ENCODE results near the gene ITGA8.
"Not testable (repeated sequence)": the region's sequence is repeated elsewhere in the genome, so short reads cannot be mapped to it uniquely, and the experiment has no call there.

Gene ITGA8

GRCh38 chr10:15550950-15551349 lies 168.8 kb downstream of the ITGA8 start:
- DNase-seq (ENCODE audit: low read depth in 2 of 2): no peak

DNA sequence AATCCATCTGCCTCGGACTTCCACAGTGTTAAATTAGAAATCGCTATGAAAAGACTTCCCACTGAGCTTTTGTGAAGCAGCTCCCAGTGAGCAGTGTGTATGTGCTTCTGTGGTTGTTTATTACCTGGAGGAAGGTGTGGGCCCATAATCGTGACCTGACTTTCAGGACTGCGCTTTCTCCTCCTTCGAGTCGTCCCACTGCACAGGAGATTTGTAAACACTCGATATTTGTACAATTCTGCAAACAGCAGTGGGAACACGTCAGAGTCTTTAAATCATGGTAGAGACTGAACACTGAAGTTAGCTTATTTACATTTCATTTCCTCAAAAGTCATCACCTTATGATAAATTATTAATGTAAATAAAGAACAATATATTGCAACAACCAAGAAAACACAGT lies 171.4 kb downstream of the ITGA8 start:
- no peak for DNase-seq (ENCODE audit: low read depth in 2 of 2)

DNA sequence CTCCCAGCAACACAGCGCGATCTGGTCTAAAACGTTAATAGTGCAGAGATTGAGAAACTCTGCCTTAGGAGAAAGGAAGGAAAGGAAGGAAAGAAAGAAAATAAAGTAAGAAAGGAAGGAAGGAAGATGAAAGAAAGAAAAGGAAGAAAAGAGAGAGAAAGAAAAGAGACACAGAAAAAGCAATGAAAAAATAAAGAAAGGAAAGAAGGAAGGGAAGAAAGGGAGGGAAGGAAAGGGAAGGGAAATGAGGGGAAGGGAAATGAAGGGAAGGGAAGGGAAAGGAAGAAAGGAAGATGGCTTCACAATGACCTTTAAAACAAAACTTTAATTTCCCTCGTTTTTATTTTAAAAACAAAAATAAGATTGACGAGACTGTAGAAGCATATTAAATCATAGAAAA lies 173.1 kb downstream of the ITGA8 start:
- DNase-seq (ENCODE audit: low read depth in 2 of 2): no peak

DNA sequence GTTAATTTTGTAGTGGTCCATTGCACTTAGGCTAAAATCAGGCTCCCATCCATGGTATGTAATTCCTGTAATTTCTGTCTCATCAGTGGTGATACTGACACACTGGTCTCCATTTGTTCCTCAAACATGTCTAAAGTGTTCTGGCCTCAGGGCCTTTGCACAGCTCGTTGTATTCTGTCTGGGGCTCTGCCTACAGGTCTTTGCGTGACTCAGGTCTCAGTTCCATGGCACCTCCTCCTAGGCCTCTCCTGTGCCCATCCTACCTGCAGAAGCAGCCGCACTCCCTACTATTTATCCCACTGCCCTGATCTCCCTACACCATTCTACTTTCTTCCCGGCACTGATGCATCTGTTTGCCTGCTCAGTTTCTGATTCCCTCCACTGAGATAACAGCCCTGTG lies 173.8 kb downstream of the ITGA8 start:
- DNase-seq (ENCODE audit: low read depth in 2 of 2): no peak

- DNase-seq (ENCODE audit: low read depth in 2 of 2): no peak
Measured at GRCh38 chr10:15545266-15545665, 174.5 kb downstream of the ITGA8 start.

DNA sequence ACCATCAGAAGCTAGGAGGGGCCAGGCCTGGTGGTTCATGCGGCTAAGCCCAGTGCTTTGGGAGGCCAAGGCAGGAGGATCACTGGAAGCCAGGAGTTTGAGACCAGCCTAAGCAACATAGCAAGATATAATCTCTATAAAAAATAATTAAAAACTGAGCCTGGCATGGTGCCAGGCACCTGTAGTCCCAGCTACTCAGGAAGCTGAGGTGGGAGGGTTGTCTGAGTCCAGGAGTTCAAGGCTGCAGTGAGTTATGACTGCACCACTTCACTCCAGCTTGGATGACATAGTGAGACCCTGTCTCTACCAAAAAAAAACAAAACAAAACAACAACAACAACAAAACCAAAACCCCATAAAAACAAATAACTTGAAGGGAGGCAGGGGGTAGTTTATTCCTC lies 175.7 kb downstream of the ITGA8 start:
- DNase-seq (ENCODE audit: low read depth in 2 of 2): no peak

GRCh38 chr10:15542817-15543216 lies 176.9 kb downstream of the ITGA8 start:
- no peak for DNase-seq (ENCODE audit: low read depth in 2 of 2)

- DNase-seq (ENCODE audit: low read depth in 2 of 2): no peak
Measured at GRCh38 chr10:15541376-15541775, 178.3 kb downstream of the ITGA8 start.

DNA sequence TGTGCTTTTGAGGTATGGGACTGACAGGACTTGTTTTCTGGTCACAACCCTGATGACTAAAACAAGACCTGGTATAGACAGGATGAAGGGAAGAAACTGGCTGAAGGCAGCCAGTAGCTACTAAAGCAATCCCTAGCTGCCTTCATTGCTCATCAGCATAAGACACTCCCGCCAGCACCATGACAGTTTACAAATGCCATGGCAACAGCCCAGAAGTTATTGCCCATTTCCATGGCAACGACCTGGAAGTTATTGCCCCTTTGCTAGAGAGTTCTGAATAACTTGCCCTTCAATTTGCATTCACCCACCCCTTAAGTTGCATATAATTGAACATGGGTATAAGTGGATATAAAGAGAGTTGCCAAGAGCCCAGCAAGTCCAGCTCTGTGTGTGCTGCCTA lies 179.0 kb downstream of the ITGA8 start:
- no peak for DNase-seq (ENCODE audit: low read depth in 2 of 2)

GRCh38 chr10:15539262-15539661 lies 180.5 kb downstream of the ITGA8 start:
- no peak for DNase-seq (ENCODE audit: low read depth in 2 of 2)

- DNase-seq (ENCODE audit: low read depth in 2 of 2): not testable (repeated sequence)
Measured at GRCh38 chr10:15534928-15535538, 184.7 kb downstream of the ITGA8 start.

- DNase-seq (ENCODE audit: low read depth in 2 of 2): no peak
Measured at GRCh38 chr10:15531927-15532722, 187.6 kb downstream of the ITGA8 start.

GRCh38 chr10:15528859-15529239 lies 190.9 kb downstream of the ITGA8 start:
- no peak for DNase-seq (ENCODE audit: low read depth in 2 of 2)

GRCh38 chr10:15526754-15527153 lies 193.0 kb downstream of the ITGA8 start:
- DNase-seq (ENCODE audit: low read depth in 2 of 2): no peak

DNA sequence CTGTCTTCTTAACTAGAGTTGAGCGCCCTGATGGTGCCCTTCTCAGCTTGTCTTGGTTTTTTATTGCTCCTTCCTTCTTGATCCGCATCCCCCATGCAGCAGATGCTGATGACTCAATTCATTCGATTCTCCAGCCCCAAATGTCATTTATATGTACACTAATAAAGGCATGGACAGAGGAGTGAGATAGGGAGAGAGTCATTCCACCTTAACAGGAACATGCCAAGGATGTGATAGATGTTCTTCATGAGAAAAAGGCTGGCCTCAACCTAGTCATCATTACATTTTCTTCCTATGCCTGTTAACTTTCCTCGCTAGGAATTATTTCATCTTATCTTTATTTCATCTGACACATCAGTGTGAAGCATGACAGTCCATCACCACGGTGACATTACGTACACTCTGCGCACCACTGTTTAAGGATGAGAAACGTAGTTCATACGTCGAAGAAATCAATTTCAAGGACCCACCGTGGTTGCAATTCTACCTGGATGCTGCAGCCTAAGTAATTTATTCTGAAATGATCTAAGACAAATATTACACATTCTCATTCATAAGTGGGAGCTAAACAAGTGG lies 198.3 kb downstream of the ITGA8 start:
- DNase-seq (ENCODE audit: low read depth in 2 of 2): no peak

DNA sequence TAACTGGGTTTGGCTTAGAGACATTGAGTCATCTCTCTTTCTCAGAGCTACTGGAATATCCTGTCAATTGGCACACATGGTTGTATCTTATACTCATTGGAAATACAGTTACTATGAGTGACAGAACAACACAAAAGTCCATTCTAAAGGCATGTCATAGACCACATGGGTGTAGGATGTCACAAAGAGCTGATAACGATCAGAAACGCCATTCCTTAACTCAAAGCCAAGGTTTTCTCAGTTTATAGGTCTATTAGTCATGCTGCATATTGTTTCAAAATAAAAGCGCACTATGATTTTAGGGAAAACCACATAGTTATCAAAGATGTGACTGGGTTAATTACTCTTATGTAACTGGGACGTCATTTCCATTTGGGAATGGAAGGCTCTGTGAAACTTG lies 201.5 kb downstream of the ITGA8 start:
- DNase-seq (ENCODE audit: low read depth in 2 of 2): no peak

- DNase-seq (ENCODE audit: low read depth in 2 of 2): no peak
Measured at GRCh38 chr10:15516256-15517085, 203.3 kb downstream of the ITGA8 start.

DNA sequence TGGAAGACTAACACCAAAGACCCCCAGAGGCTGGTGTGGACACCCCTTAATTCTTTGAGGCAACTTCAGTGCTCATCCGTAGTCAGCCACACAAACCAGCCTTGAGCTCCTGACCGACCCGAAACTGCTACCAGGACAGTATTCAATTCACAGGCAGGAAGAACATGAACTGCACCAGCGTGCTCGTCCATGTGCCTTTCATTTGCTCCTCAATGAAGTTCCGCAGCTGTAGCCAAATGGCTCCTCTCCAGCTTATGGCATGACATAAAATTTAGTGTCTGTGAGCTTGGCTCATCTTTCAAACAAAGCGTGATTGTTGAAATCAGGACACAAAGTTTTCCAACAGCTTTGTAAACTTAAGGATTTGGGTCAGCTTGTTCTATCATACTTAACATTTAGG lies 204.5 kb downstream of the ITGA8 start:
- DNase-seq (ENCODE audit: low read depth in 2 of 2): no peak

- no peak for DNase-seq (ENCODE audit: low read depth in 2 of 2)
Measured at GRCh38 chr10:15510963-15511362, 208.8 kb downstream of the ITGA8 start.

GRCh38 chr10:15505329-15505728 lies 214.4 kb downstream of the ITGA8 start:
- DNase-seq (ENCODE audit: low read depth in 2 of 2): no peak

GRCh38 chr10:15504101-15504840 lies 215.5 kb downstream of the ITGA8 start:
- DNase-seq (ENCODE audit: low read depth in 2 of 2): no peak

Measured in stimulated activated CD8-positive, alpha-beta memory T cell treated with anti-CD3 and anti-CD28 coated beads, Interleukin-15, amount 100 ng/mL, for 4 hours (primary cell).